Activated CD4-positive, alpha-beta T cell treated with anti-CD3 and anti-CD28 coated beads, Interleukin-2, amount 50 U/mL, for 4 hours (primary cell): Measurements from ENCODE around the gene TTC21A.

Source experiments
- DNase-seq, 2 experiments: peaks; one replicate each; pipeline ENCODE4 v3.0.0-alpha.2; 2020

The TTC21A gene

DNA sequence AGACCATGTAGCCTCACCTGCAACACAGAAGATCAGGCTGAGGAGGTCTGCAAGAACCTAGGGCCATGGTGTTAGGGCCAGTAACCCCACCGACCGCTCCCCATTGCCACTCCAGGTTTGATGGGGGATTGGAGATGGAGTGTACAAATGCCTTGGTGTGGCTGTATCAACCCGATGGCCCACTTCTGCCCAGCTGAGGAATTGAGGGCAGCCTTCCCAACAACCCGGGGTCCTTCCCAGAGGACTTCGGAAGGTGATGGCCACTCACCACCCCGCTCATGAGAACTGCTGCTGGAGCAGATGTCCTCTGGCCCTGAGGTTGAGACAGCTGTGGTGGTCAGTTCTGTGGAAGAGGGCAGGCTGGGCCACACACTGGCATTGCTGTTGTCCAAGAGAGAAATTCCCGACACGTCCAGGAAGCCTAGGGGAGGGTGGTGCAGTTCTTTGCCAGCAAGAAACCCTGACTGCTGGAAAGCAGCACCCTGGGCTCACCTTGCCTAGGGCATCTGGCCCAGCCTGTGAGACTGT is 8.9 kb upstream of the TTC21A start:
- no peak for DNase-seq

DNA sequence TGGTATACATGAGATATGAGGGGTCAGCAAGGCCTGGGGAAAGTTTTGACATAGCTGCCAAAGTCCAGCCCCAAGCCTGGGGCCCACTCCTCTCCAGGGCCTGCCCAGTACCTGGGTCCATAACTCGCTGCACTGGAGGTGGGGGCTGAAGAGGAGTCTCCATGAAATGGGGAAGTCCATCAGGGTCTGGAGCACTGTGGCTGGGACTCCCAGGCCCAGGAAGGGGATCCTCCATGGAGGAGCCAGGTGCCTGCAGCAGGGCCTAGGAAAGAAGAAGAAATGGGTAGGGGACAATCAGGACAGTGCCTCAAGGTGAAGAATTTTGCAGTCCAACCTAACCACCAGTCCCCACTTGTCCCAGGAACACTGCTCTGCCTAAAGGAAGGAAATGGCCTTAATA is 8.2 kb upstream of the TTC21A start:
- DNase-seq = no peak

DNA sequence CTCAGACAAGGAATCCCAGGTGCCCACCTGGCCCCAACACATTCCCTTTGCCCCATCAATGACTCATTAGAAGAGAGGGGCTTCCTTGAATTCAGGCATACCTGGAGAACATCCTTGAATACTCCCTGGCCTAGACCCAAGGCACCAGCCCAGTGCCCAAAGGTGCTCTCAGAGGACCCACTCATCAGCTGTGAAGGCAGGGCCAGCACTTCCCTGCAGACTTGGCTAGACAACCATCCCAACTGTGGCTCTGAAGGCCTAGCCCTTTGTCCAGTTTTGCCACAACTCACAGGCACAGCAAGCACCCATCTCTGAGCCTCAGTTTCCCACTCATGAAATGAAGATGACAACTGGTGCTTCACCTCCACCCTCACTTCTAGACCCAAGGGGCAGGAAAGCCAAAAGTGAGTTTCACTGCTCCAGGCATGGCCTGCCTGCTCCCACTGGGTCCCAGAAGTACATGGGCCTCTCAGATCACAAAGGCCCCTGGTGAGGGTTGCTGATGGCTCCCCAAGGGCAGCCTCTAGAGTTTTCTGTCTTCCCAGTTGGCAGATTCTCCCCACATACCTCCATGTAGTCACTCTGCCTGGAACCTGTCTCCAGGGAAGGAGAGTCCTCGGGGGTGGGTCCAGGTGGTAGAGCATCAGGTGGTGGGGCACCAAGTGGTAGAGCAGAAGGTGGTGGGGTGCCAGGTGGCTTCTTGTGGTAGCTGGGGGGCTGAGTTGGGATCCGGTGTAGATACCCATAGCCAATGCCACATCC is 7.6 kb upstream of the TTC21A start:
- no peak for DNase-seq

DNA sequence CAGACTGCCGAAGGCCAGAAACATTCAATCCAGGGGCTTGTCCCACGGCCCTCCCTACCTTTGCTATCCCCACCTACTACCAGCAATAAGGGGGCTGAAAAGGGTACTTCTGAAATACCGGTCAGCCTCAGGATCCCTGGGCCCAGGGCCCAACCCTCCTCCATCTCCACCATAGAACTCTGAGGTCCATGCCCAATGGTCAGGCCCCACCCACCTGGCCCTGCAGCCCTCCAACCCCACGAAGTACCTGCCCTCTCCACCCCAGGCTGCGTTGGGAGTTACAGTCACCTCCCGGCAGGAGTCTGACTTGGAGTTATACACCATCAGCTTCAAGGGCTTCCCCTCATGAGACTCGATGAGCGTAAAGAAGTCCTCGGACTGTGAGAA is 7.0 kb upstream of the TTC21A start:
- no peak for DNase-seq

DNA sequence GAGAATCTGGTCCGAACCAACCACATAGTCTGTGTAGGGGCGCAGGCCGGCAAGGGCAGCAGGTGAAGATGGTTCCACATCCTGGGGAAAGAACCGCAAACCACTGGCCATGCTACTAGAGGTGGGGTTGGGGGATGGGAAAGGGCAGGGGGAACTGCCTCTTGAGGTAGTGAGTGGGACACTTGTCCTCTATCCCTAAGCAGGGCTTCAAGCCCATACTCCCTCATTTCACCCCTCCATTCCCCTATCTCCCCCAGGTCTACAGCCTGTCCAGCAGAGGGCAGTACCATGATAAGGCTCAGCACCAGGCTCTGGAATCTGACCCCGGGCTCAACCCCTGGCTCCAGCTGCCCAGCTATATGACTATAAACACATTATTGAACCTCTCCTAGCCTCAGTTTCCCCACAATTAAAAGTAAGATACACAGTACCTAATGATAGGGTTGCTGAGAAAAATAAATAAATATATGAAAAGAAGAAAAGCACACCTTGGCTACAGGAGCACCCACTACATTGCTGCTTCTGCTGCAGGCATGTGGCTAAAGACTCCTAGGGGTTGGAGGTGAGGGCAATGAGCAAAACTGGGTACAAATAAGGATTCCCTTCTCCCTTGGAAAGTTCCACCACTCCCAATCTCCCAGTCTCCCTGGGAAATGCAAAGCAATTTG is 6.3 kb upstream of the TTC21A start:
- DNase-seq = peak; percentile 29 to 30

DNA sequence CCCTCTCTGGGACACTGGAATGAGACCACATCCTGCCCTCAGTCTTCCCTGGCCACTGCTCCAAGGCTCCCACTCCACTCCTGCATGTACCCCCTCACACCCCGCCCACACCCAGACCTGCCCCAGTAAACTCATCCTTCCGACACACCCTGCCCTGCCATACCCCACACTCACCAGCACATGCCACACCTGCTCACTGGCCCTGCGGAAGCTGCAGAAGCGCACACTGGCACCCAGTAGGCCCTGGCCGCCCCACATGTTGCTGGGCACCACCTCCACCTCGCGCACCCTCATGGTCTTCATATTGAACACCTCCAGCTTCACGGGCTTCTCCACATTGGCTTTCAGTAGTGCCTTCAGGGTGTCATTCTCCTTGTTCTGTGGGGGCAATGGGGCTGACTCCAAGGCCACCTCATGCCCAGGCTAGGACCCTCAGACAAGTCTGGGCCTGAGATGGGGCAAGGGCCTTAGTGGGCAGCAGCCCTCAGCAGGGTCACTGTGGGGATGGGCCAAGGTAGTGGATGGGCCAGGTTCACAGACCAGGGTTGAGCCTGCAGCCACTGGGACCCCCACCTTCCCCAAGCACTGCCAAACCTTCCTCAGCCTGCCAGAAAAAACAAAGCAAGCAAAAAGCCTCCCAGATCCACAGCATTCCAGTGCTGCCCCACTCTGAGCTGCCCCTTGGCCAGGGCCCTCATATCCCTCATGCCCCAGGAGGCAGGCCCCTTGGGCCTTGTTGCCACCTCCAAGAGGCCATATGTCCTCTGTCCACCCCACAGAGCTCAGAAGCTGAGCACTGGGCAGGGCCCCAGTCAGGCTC is 4.8 kb upstream of the TTC21A start:
- DNase-seq = no peak

DNA sequence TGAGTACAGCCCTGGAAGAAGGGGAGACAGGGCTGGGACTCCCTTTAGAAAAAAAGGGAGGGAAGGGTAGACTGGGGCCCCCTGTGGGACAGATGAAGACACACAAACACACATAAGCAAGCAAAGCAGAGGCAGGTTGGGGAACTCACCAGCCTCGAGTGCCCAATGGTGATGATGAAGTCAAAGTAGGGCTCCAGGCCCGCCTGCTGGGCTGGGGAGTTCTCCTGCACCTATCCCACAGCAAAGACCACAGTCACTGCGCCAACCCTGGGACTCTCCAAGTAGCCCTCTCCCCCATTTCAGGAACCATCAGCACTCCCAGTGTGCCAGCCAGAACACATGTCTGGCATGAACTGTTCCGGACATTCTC is 4.2 kb upstream of the TTC21A start:
- no peak for DNase-seq

DNA sequence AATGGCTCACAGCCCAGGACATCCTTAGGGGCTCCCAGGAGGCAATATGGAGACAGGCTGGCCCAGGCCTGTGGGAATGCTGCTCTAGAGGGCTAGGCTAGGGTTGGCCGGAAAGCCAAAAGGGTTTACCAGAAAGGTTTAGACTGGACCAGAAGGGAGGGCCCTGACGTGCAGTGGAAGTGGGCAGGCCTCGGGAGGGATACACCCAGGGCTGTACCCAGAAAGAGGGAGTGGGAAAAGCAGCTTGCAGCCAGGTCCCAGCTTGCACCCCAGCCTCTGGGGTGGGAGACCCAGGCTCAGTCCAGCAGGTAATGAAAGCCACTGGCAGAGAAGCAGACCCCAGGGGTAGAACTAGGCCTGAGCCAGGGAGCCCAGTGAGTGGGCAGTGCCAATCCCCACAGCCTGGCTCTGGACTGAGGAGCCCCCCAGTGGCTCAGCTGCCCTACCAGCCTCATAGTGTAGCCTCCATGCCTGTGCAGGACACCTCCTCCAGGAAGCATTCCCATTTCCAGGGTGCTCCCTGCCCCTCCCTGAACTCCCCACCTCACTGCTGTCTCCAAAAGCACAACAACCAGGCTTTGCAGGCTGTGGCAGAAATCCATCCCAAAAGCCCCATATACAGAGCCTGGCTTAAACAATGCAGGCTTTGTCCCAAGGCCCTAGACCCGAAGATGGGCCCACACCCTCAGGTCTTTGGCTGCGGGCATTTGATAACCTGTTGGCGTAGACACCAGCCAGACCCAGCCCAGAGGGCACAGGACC is 3.5 kb upstream of the TTC21A start:
- no peak for DNase-seq

DNA sequence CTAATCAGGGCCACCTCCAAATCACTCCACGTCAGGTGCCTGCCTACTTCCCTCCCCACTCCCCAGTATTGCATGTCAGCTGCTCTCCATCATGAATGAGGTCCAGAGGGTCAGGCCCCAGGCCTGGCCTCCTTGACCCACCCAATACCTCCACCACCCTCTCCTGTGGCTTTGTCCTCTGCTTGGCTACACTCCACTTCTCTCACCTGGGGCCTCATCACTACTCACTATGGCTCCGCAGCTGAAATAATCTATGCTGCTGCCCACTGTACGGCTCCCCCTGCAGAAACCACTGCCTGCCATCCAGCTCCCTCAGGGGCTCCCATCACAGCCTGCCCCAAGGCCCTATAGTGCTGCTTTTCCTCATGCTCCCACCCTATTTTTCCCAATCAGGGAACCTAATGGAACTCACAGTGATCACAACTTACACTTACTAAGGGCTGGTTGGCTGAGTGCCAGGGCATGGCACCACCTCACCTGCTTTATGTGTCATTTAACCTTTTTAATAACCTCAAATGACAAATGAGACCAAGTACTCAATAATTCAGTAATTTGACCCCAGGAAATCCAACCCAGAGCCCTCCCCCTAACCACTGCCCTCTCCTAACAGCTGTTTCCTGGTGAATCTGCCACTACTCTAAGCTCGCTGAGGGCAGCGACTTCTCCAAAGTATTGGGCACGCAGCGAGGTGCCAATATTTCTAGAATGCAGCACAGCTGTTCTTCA is 2.4 kb upstream of the TTC21A start:
- peak; percentile 43 to 44 for DNase-seq

DNA sequence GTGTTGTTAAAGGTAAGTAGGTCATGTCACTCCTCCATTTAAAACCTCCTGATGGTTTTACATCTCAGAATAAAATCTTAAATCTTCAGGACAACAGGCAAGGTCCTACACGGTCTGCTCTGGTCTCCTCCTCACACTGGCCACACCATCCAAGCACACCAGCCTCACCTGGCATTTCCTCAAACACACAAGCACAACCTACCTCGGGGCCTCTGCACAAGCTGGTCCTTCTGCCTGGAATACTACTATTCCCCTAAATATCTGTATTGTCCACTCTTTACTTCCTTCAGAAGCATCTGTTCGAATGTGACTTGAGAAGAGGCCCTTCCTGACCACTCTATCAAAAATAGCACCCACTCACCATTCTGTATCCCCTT is 1.8 kb upstream of the TTC21A start:
- no peak for DNase-seq

DNA sequence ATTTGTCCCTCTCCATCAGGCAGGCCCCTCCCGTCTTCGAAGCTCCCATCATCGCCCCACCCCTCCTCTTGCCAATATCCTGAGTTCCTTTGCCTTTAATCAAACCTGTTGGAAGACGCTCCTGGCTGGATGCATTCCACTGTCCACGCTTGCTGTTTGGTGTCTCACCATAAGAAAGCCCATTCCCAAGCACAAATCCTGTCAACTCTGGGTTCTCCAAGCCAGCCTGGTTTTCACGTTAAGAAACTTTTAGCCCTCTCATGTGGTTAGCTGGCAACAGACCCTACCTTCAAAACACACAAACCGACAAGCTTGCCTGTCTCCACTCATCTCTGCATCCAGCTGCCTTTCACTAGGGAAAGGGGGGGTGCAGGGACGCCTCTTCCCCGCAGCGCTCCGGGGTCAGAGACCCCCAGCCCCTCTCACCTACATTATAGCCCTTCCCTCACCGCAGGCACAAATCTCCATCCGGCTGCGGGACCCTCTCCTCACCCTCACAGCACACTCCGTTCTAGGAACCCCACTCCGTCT is 1.1 kb upstream of the TTC21A start:
- DNase-seq = no peak

DNA sequence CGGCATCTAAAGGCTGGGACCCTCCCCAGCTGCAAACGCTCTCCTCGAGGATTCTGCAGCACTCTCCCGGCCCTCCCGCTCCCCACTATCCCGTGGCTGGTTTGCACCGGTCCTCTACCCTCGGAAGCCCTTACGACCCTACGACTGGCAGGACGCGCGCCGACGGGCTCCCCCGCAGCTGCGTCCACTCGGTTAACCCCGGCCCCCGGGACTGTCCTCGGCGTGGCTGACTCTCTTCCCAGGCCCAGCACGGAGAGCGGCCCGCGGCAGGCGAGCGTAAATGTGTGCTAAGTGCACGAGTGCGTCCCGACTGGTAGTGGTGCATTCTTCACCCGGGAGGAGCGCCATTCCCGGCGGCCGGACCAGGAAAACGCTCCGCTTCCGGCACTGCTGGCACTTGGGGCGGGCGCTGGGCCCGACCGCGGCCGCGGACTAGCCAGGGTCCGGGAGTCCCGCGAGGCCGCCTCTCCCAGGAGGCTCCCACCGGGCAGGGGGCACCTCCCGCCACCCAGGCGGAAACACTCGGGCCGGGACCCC is 561 bp upstream of the TTC21A start:
- DNase-seq = no peak

DNA sequence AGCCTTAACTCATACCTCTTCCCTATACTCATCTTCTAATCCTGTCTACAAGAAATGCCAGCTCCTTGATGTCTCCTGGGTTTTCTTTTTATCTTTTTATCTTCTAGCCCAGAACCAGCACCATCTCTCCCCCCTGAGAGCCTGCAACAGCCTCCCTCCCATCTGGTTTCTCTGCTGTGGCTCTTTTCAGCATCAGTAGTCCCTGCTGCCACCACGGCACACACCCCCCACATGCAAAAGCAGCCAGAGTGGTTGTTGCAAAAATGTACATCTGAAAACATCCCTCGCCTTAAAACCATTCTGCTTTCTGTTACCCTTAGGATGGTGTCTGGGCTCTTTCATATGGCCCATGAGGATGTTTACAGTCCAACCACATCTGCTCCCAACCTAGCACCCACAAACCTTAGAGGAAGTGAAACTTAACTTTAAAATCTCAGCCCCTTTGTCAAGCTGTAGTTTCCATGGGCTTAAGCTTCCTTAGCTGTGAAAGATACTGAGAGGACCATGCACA is 775 bp downstream of the TTC21A start:
- DNase-seq = no peak

DNA sequence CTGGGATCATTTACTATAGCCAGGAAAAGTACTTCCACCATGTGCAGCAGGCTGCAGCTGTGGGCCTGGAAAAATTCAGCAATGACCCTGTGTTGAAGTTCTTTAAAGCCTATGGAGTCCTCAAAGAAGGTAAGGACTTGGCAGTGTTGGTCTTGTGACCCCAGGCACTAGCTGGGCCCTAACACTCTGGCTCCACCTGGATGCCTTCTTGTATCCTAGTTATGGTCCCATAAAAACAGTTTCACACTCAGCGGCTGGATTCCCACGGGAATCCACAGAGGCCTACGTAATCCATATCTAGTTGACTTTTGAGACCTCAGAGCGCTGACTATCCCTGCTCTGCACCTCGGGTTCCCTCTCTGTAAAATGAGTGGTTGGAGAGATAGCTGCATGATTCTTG is 1.6 kb downstream of the TTC21A start:
- no peak for DNase-seq

DNA sequence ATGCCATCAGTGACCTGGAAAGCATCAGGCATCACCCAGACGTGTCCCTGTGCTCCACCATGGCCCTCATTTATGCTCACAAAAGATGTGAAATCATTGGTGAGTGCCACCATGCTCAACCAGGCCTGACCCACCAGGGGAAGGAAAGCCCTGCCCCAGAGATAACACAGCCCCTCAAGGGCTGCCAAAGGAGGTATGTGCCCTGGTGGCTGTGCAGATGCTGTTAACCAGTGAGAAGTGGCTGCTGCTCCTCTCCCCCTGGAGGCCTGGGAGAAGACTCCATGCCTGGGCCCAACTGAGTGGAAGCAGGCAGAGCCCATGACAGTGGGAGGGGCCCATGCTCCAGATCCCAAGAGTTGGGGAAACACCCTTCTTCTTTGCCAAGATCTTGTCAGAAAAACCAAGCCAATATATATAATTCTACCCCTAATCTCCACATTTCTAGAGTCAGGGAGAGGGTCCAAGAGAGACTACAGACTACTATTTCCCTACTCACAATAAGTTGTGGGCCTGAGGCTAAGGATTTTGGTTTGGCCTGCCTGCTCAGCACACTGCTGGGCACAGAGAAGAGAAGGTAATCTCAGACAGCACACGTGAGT is 2.7 kb downstream of the TTC21A start:
- DNase-seq = no peak

DNA sequence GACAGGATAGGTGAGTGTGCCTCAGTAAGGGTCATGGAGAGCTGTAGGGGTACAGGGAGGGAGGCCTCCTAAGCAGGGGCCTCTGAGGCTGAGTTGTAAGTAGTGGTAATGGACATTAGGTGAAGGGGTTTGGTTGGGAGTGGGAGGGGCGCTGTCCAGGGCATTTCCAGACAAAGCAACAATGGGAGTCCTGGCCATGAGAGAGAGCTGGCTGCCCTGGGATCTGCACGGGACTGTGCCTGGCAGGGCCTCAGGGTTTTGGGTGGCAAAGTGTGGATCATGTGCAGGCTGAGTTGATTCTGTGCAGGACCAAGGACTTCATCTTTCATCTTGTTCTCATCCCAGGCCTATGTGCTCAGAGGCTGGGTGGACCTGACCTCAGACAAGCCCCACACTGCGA is 4.6 kb downstream of the TTC21A start:
- DNase-seq = no peak

DNA sequence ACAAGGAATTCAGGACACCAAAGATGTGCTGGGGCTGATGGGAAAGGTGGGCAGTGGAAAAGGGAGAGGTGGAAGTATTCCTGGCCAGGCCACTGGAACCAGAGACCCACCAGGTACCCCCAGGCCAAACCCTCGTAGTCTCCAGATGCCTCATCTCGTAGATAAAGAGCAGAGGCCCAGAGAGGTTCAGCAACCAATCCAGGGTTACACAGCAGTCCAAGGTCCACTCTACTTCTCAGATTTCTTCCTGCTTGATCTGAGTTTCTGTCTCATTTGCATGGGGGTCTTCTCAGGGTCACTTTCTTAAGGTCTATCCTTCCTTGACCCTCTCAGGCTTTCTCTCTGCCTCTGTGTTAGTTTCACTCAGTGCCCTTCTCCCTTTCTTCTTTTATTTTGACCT is 5.1 kb downstream of the TTC21A start:
- no peak for DNase-seq

DNA sequence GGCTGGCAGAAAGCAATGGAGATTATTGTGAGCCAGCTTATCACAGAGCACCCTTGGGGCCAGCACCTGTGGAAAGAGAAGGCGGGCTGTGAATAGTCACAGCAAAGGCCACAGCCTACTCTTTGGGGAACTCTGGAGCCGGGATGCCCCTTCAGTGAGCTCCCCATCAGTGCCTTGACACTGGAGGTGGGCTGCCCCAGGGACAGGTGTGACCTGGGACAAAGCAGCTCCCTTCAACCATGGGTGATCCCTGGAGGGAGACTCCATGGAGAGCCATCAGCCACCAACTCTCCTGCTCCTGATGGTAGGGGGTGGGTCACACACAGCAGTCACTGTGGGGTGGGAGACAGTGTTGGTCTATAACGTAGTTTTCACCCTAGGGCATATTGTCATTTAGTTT is 5.8 kb downstream of the TTC21A start:
- no peak for DNase-seq

DNA sequence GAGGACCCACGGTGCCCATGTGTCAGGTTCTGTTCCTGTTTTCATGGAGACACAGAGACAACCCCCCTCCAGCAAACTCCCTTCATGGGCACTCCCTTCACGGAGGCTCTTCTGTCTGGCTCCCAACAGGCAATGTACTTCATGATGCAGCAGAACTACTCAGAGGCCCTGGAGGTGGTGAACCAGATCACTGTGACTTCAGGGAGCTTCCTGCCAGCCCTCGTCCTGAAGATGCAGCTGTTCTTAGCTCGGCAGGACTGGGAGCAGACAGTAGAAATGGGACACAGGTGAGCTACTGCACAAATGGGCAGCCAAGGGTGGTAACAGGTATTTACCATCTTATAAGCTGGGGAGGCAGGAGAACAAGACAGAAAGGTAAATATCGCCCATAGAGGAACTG is 7.0 kb downstream of the TTC21A start:
- DNase-seq = no peak

DNA sequence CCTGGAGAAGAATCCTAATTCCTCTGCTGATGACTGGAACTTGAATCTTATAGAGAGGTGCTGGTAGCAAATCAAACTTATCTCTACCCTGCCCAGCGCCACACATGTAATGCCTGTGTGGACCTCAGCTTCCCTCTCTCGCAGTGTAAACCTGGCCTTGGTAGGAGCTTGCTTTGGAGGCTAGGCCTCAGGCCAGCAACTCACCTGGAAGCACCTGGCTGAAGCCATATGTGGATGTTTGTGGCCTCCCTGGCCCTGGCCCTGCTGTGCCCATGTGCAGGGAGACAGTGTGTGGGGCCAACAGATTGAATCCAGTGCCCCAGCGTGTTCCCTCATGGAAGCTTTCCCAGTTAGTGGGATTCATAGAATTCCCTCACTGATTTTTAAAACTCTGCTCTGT is 8.4 kb downstream of the TTC21A start:
- DNase-seq = no peak

DNA sequence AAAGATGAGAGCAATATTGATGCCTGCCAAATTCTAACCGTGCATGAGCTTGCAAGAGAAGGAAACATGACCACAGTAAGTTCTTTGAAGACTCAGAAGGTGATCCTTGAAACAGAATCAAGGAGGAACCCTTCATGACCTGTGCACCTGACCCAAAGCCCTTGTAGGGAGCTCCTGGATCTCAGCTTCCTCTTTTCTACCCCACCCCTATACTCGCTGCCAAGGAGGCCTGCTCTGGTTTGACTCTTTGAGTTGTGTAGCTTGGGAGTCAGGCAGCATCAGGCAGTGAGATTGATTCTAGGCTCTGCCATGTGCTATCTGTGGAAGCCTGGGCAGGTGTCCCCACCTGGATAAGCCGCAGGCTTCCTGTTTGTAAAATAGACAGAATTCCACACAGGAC is 10.6 kb downstream of the TTC21A start:
- no peak for DNase-seq
